ENCODE measurements around the gene ARHGDIA.

Gene ARHGDIA

GRCh38 chr17:81821147-81821546, 50.0 kb downstream of the ARHGDIA start:
- DNase-seq: no peak

DNA sequence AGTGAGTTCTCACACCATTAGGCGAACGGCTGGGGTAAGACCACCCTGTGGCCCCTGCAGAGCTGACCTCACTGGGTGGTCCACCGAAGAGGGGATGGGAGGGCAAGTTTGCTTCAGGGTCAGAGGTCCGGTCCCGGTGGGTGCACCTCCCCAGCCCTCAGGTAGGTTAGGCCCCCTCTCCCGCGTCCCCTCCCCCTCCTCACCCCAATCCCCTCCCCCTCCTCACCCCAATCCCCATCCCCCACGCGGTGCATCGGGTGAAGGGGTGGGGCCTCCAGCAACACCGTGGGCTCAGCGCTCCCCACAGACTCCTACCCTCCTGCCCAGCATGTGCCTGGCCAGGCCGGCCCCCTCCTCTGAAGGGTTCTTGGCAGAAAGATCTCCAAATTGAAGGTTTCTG, 51.4 kb downstream of the ARHGDIA start:
- DNase-seq: no peak

DNA sequence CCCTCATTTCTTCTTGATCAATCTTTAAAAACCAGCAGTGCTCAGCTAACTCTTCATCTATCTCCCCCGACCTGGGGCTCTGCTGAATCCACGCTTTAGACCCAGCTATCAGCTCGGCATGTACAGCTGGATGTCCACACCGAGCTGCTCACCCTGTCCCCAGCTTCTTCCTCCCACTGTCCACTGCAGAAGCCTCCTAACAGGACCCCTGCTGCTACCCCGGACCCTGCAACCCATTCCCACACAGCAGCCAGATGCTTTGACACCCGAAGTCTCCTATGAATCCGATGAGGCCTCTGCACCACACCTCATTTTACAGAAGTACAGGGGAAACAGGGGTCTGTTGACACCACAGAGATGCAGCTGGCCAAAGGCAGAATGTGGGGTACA, 53.4 kb downstream of the ARHGDIA start:
- DNase-seq: no peak

Data from EL (cell line).